DMS 273 (cell line): ENCODE measurements around the gene OSBPL9.
A peak's percentile ranks its signal among the peaks of the same experiment; 100 is the strongest.

Experiments
- DNase-seq: peaks from one replicate; lab custom pipeline; 2025; ENCODE audit not compliant: unreplicated experiment; lab: John Stamatoyannopoulos, UW

The OSBPL9 gene, protein sequence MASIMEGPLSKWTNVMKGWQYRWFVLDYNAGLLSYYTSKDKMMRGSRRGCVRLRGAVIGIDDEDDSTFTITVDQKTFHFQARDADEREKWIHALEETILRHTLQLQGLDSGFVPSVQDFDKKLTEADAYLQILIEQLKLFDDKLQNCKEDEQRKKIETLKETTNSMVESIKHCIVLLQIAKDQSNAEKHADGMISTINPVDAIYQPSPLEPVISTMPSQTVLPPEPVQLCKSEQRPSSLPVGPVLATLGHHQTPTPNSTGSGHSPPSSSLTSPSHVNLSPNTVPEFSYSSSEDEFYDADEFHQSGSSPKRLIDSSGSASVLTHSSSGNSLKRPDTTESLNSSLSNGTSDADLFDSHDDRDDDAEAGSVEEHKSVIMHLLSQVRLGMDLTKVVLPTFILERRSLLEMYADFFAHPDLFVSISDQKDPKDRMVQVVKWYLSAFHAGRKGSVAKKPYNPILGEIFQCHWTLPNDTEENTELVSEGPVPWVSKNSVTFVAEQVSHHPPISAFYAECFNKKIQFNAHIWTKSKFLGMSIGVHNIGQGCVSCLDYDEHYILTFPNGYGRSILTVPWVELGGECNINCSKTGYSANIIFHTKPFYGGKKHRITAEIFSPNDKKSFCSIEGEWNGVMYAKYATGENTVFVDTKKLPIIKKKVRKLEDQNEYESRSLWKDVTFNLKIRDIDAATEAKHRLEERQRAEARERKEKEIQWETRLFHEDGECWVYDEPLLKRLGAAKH

DNA sequence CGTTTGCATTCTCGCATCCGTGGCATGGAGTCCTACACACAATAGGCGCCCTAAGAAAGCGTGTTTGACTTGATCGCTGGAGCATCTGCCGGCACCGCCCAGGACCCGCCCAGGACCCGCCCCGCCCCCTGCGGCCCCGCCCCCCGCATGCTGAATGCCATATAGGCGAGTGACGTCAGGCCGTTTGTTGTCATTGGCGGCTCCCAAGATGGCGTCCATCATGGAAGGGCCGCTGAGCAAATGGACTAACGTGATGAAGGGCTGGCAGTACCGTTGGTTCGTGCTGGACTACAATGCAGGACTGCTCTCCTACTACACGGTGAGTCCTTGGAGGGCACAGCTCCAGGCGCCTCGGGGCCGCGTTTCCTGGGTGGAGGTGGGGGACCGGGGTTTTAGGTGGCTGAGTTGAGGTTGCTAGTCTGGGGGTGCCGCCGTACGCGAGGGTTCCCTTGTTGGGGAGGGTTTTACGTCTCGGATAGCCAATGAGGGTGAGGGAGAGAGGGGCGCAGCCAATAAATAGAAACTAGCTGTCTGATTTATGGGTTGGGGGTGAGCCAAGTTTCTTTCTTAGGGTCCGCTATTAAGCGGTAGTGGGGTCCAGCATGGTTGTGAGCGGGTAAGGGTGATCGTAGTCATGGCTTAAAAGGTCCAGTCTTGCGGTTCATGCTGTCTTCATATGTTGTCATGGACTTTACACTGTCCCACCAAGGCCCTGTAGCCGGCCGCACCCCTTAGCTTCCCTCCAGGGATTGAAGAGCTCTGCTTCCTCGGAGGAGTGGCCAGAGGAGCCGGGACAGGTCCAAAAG lies at the start of gene OSBPL9:
Gene OSBPL9, plus strand, starts transcription at position 190 of the 806 bp plus-strand sequence. Its CDS starts 19 bp downstream, at position 209.
- DNase-seq: peak; percentile 94

DNA sequence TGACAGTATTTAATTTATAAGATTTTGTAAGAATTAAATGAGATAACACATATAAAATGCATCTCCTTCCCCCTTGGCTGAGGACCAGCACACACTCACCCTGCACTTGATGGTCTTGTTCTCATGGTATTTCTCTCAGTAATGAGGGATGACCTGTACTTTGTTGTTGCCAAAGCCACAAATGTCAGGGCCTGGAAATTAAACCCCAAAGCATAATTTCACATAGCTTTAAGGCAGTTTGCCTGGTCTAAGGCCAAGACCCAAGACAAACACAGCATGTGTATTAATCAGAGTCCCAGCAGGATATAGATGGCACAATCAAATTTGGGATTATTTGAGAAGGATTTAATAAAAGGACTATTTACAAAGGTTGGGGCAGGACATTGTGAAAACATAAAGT lies 49.2 kb upstream of the OSBPL9 start:
- DNase-seq: no peak

DNA sequence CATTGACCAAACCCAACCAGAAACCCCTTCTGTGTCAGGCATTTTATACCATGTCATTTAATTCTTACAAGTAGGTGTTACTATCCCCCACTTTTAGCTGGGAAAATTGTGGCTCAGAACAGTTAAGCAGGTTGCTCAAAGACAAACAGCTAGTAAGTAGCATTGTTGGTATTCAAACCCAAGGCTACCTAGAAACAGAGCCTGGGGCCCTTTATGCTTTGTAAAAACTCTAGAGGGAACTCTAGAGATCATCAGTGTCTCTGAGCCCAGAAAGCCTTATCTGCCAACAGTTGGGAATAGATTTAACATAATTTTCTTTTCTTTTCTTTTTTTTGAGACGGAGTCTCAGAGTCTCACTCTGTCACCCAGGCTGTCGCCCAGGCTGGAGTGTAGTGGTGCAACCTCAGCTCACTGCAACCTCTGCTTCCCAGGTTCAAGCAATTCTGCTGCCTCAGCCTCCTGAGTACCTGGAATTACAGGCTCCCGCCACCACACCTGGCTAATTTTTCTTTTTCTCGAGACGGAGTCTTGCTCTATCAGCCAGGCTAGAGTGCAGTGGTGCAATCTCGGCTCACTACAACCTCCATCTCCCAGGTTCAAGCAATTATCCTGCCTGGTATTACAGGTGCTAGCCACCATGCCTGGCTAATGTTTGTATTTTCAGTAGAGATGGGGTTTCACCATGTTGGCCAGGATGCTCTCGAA lies 48.5 kb upstream of the OSBPL9 start:
- no peak for DNase-seq

DNA sequence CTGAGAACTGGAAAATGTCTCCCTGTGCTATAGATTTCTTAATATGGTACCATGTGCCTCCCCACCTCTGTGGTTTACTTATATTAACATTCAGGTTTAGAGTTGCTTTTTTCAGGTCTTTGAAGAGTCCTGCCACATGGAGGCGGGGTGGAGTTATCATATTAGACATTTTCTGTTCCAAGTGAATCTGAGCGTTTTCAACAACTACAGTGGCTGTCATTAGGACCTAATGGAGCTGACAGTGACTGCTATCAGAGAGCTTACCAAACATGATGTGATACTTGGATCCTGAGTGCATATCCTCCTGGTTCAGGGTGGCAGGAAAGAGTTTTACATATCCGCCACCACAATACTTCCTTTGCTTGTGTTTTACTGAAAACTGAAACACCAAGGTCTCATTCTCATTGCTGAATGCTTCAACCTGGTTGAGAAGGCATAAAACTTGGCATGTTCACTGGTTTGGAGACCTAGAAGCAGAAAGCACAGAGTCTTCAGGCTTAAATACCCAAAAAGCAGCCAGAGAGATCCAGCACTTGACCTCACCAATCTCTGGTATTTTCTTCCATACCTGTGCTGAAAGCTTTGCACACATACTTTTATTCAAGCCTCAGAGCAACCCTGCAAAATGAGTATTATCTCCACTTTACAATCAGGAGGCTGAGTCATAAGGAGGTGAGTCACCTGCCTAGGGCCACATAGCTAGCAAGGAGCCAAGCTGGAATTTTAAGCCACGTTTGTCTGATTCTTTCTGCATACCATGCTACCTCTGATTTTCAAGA lies 47.4 kb upstream of the OSBPL9 start:
- peak; percentile 9 for DNase-seq

DNA sequence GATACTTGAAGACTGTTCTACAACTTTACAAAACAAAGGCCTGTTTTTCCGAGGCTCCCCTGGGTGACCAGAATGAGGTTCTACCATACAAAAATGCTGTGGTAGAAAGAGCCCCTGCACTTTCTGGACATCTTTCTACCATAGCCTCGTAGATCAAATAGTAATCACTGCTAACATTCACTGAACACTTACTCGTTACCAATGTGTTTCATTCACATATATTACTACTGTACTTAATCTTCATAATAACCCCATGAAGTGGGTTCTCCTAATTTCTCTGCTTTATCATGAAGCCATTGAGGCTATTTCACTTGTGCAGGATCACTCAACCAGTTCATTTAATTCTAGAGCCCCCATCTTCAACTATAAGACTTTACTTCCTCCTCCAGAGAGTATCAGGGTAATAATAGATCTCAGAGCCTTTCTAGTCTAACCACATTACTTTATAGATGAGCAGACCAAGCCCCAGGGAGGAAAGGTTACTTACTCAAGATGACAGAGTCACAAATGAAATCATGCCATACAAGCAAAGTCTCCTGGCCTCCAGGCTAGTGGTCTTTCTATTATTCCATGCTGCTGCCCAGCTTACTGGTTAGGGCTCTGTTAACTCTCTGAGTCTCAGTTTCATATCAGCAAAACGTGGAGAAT lies 46.7 kb upstream of the OSBPL9 start:
- DNase-seq: no peak

DNA sequence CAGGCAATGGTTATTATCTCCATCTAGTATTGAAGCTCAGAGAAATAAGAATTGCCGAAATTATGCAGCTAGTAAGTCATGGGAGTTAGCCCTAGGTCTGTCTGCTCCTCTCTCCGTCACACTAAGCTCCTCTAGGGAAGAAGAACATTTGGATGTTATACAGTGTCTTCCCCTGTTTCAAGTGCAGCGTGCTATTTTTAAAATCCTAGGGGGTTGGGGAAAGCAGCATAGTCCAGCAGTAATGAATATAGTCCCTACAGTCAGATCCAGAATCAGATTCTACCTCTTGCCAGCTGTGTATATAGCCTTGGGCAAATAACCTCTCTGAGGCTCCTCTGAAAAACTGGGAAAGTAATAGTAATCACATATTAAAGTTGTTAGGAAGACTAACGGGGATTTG lies 44.5 kb upstream of the OSBPL9 start:
- no peak for DNase-seq

DNA sequence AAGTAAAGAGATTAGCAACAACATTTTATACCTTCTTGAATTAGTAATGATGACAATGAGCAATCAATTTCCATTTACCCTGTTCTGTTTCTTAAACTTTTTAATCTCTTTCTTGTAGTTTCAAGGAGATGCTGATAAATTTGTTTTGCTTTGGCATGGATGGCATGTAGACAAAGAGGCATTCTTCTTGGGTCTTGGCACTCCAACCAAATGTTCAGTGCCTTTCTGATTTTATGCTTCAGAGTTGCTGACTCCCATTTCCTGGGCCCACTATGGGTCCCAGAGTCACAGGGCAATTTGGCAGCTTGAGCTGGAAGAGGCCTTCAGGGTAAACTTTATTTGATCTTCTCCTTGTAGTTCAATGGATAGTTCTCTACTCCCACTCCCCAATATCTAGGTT lies 42.1 kb upstream of the OSBPL9 start:
- no peak for DNase-seq

DNA sequence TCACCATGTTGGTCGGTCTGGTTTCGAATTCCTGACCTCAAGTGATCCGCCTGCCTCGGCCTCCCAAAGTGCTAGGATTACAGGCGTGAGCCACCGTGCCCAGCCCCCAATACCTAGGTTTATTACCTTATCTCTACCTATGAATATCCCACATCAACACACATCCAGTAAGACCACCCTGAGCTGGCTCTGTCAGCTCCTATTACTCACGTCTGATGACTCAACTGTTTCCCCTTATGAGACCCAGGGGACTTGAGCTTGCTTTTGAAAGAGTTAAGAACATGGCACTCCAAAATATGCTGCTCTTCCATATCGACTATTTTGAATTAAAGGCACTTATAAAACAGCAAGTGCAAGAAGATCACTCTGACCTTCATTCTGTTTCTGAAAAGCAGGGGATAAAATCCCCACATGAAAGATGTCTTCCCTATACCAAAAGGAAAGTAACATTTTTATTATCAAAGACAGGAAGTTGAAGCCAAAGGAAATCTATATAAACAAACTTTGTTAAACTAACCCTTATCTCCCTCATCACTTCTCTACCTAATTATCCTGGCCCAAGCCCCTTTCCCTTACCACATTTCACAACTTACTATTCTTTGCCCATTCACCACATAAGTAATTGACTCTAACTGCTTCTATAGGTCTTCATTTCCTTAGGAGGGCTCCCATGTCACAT lies 41.3 kb upstream of the OSBPL9 start:
- DNase-seq: peak; percentile 38

DNA sequence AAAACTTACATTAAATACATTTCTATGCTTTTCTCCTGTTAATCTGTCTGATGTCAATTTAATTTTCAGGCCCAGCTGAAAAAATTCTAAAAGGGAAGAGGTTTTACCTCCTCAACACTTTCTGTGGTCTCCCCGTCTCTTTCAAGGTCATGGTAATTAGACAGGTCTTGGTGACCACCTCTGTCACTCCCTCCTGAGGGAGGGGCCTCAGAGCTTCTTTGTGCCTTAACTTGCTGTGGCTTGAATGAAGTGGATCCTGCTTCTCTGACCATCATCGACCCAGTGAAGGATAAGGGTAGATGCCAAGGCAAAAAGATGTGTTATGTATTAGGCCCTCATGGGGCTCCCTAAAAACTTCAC lies 40.8 kb upstream of the OSBPL9 start:
- no peak for DNase-seq

DNA sequence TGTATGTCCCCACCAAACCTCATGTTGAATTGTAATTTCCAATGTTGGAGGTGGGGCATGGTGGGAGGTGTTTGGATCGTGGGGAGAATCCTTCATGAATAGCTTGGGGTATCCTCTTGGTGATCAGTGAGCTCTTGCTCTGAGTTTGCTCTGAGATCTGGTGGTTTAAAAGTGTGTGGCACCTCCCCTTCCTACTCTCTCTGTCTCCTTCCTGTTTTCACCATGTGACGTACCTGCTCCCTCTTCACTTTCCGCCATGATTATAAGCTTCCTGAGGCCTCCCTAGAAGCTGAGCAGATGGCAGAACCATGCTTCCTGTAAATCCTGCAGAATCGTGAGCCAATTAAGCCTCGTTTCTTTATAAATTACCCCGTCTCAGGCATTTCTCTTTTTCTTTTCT lies 40.0 kb upstream of the OSBPL9 start:
- no peak for DNase-seq

DNA sequence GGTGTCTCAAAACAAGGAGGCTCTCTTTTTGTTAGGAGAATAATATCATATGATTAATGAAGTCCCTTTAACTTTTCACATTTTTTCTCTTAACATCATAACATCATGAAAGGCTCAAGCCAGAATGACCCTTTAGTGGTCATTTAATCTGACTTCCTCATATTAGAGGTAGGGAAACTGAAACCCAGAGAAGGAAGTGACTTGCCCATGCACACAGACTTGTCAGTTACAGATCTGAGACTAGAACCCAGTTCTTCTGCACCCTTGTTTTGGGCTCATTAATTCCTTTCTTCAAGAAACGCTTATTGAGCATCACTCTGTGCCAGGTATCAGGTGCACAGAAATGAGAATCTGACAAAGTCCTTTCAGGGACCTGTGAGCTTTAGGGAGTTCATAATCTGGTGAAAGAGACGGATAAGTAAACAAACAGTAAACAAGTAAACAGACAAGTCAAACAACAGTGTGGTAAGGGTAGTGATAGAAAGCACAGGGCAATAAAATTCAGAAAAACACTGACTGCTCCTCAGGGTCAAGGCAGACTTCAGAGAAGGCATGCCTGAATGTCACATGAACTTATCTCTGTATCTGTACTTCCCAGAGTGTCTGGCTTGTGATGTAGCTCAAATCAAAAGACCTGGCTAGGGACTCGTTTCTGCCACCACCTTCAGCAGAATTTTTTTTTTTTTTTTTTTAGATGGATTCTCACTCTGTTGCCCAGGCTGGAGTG lies 38.3 kb upstream of the OSBPL9 start:
- no peak for DNase-seq

DNA sequence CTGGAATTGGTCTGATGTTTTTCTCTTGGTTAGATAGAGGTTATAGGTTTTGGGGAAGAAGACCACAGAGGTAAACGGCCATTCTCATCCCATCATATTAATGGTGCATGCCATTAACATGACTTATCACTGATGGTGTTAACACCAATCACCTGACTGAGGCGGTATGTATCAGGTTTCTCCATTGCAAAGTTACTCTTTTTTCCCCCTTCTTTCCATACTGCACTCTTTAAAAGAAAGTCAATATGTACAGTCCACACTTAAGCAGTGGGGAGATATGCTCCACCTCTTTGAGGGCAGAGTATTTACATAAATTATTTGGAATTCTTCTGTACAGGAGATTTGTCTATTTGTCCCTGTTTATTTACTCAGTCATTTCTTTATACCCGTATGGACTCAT lies 35.7 kb upstream of the OSBPL9 start:
- DNase-seq: no peak

DNA sequence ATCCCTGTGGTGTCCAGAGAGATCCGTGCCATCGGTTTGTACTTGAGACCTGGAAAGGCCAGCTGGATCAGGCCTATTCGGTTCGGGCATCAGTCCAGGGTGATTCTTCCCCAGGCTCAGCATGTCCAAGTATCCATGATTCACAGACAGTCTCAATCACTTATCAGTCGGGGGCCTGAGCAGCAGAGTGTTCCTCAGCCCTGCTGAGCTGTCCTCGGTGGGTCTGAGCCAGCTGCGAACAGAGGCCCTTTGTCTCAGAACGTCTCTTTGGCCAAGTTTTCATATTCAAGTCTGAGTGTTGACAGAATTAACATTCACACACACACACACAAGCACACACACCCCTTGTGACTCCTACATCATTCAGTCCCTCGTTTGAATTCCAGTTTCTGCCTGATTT lies 33.4 kb upstream of the OSBPL9 start:
- no peak for DNase-seq

DNA sequence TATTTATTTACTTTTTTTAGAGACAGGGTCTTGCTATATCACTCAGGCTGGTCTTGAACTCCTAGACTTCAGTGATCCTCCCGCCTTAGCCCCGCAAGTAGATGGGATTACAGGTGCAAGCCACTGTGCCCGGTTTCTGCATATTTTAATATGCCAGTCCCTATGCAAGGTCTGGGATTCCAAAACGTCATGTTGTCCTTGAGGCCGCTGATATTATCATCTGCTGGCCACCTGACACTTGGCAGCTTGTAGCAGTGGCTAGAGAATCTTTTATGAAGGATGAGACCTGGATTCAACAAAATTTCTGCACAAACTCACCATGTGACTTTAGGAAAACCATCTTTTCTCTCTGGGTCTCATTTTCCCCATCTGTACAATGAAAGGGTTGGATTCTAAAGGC lies 32.9 kb upstream of the OSBPL9 start:
- DNase-seq: no peak

DNA sequence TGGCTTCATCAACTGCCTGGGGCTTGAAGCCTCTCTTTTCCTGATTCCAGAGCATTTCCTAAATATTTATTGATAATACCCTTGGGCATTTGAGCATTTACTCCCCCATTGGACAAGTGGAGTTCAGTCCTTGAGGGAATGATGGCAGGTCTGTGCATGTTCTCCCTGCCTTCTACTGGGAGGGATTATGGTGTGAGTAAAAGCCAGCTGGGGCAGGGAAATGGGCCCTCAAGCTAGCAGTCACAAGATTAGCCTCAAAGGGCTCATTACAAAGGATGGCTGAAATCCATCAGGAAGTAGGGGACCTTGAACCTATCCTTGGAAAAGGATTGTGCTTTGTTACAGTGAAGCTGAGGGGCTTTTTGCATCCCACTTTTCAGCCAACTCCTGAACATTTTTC lies 24.2 kb upstream of the OSBPL9 start:
- DNase-seq: no peak

DNA sequence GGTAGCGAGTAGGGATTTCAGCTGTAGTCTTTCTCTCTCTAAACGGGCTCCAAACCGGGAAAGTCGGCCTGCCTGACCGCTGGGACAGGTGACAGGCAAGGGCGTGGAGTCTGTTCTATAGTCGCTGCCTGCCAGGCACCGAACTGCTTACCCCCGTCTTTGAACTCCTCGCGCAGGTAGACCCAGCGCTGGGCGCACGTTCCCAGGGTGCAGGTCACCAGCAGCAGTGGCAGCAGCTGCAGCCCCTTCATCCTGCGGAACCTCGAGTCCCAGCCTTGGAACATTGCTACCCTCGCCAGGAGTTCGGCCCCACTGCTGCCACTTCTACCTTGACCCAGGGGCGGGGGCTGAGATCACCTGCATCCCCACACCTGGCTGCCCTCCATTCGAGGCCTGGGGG lies 22.2 kb upstream of the OSBPL9 start:
- no peak for DNase-seq

DNA sequence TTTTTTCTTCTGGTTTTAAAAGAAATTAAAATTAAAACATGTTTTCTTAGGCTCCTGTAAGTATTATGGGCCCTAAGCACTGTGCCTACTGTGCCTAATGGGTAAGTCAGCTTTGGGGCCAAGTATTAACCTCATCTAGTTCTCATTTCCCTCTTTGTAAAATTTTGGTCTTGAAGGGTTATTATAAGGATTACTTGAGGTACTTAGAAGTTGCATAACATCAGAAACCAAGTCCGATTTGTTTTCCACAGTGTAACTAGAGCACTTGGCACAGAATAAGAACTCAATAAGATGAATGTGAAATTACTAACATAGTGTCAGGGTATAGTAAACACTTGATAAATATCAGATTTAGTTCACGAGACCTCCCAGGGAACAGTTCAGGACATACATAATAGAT lies 16.4 kb upstream of the OSBPL9 start:
- DNase-seq: no peak

DNA sequence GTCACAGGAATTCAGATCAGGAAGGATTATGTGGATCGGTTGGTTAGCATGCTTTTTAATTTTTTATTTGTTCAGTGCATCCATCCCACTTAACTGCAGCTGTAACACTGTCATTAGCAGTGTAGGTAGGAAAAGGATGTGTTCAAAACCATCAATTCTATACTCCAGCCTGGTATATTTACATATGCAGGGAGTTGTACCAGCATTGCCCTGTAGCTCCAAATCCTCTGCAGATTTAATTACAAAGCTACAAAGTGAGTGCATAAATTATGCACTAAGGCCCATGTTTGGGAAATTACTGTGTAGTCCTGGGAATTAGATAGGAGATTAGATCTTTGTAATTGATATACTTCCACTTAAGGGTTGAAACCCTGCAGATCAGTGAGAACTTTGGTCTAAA lies 15.9 kb upstream of the OSBPL9 start:
- no peak for DNase-seq
